Measurements from ENCODE around the gene ALAS1.

ALAS1 gene

DNA sequence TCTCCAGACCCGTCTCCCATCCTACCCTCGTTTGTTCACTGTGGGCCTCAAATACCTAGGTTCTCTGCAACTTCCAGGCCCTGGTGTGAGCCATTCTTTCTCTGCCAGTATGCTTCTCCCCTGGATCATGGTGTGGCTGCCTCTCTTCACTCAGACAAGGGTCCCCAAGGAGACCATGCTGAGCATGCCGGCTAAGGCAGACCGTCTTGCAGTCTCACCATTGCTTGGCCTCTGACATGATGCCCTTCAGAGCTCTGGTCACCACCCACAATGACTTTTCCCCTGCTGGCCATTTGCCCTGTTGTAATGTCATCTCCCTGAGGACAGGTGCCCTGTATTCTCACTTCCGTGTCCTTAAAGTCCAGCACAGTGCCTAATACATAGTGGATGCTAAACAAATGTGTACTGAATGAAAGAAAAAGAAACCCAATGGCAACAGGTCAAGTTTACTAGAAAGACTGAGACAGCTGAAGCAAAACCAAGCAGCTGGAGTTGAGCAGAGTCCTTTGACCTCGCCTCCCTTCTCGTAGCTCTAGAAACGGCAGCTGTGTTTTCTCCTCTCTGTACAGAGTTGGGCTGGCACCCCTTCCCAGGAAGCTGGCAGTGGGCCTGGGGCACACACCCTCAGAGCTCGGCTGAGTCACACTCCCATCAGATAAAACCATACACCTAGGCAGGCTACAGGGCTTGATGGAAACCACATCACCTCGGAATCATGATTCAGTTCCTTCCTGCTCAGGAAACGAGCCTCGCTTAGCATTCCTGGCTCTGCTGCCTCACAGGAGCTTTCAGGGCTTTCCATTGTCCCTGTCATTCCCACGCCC, 18.8 kb downstream of the ALAS1 start:
- no peaks in the 10 kb centered on the region for H3K27me3 ChIP-seq
- DNase-seq: peak in 1 of 2 donors; percentile 52
- H3K9me3 ChIP-seq: no peaks in the 10 kb centered on the region
- H3K27ac ChIP-seq: peak overlapping the region in 1 of 2 donors; percentile 9
- H3K36me3 ChIP-seq: peaks cover 23 to 40% (median 38%) of the 10 kb centered on the region in 3 donors
- H3K4me1 ChIP-seq: peaks cover 0 to 48% (median 5%) of the 10 kb centered on the region in 4 donors
- no peak for TF ChIP-seq CTCF (IDR thresholded peaks at IDR 0.05)
- intact Hi-C loops (cut with DNase I; ENCODE audit: low total_unique reads): no loop called here
- no peak overlapping the region for H3K4me3 ChIP-seq

DNA sequence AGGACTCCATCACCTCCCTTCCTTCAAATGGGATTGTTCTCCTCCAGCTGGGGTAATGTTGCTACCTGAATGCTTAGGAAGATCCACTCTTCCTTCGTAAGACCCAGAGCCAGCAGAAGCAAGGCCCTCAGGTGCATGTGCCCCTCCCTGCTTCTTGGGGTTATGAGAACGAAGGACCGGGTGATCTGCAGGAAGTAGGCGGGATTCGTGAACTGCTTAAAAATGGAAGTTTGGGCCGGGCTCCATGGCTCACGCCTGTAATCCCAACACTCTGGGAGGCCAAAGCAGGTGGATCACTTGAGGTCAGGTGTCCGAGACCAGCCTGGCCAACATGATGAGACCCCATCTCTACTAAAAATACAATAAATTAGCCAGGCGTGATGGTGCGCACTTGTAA, 19.4 kb downstream of the ALAS1 start:
- Histone ChIP-seq H3K27ac (peak overlapping the region in 1 of 2 donors; percentile 9), H3K27me3 (no peaks in the 10 kb centered on the region), H3K9me3 (no peaks in the 10 kb centered on the region), H3K36me3 (peaks cover 17 to 37% (median 32%) of the 10 kb centered on the region in 3 donors), H3K4me1 (peaks cover 0 to 52% (median 5%) of the 10 kb centered on the region in 4 donors), H3K4me3 (no peak overlapping the region)
- no peak for DNase-seq
- no peak for TF ChIP-seq CTCF (IDR thresholded peaks at IDR 0.05)
- intact Hi-C loops (cut with DNase I; ENCODE audit: low total_unique reads): no loop called here

GRCh38 chr3:52218026-52218425, 20.1 kb downstream of the ALAS1 start:
- Histone ChIP-seq H3K27me3 (no peaks in the 10 kb centered on the region), H3K36me3 (peaks cover 11 to 32% (median 26%) of the 10 kb centered on the region in 3 donors), H3K27ac (no peak overlapping the region), H3K9me3 (no peaks in the 10 kb centered on the region), H3K4me3 (no peak overlapping the region), H3K4me1 (peaks cover 0 to 52% (median 5%) of the 10 kb centered on the region in 4 donors)
- no peak for DNase-seq
- no peak for TF ChIP-seq CTCF (IDR thresholded peaks at IDR 0.05)
- intact Hi-C loops (cut with DNase I; ENCODE audit: low total_unique reads): no loop called here

GRCh38 chr3:52218454-52218853, 20.5 kb downstream of the ALAS1 start:
- intact Hi-C loops (cut with DNase I; ENCODE audit: low total_unique reads): no loop called here
- Histone ChIP-seq H3K36me3 (peaks cover 9 to 30% (median 25%) of the 10 kb centered on the region in 3 donors), H3K9me3 (no peaks in the 10 kb centered on the region), H3K27ac (no peak overlapping the region), H3K4me1 (peaks cover 0 to 52% (median 5%) of the 10 kb centered on the region in 4 donors), H3K4me3 (no peak overlapping the region), H3K27me3 (no peaks in the 10 kb centered on the region)
- no peak for TF ChIP-seq CTCF (IDR thresholded peaks at IDR 0.05)
- DNase-seq: no peak

- no peaks in the 10 kb centered on the region for H3K27me3 ChIP-seq
- peaks cover 2 to 27% (median 18%) of the 10 kb centered on the region in 3 donors for H3K36me3 ChIP-seq
- H3K4me1 ChIP-seq: peaks cover 0 to 52% (median 5%) of the 10 kb centered on the region in 4 donors
- H3K9me3 ChIP-seq: no peaks in the 10 kb centered on the region
- no peak for TF ChIP-seq CTCF (IDR thresholded peaks at IDR 0.05)
- intact Hi-C loops (cut with DNase I; ENCODE audit: low total_unique reads): no loop called here
- H3K27ac ChIP-seq: no peak overlapping the region
- H3K4me3 ChIP-seq: no peak overlapping the region
- DNase-seq: no peak
Observed at GRCh38 chr3:52218937-52219650, 21.1 kb downstream of the ALAS1 start.

Data from tibial artery (tissue), 4 donors.